NCI-H1092 treated with DMSO at 0.1 percent for 48 hours (cell line): ENCODE measurements around the gene MYO1F.

Experiments used
- DNase-seq: peaks from one replicate; lab custom pipeline; 2025; lab: John Stamatoyannopoulos, UW

The MYO1F gene

GRCh38 chr19:8491574-8491973, 85.7 kb downstream of the MYO1F start:
- no peak for DNase-seq

- DNase-seq = no peak
Observed at GRCh38 chr19:8490873-8491272, 86.4 kb downstream of the MYO1F start.

- no peak for DNase-seq
Observed at GRCh38 chr19:8490395-8490760, 86.9 kb downstream of the MYO1F start.

GRCh38 chr19:8489561-8490394, 87.5 kb downstream of the MYO1F start:
- no peak for DNase-seq

- no peak for DNase-seq
Observed at GRCh38 chr19:8488365-8488764, 88.9 kb downstream of the MYO1F start.

GRCh38 chr19:8487137-8487851, 89.9 kb downstream of the MYO1F start:
- no peak for DNase-seq

- no peak for DNase-seq
Observed at GRCh38 chr19:8486661-8487136, 90.5 kb downstream of the MYO1F start.

GRCh38 chr19:8485561-8486371, 91.5 kb downstream of the MYO1F start:
- DNase-seq = no peak

- no peak for DNase-seq
Observed at GRCh38 chr19:8484331-8484894, 92.8 kb downstream of the MYO1F start.

GRCh38 chr19:8483165-8483564, 94.1 kb downstream of the MYO1F start:
- DNase-seq = no peak

GRCh38 chr19:8482696-8483095, 94.5 kb downstream of the MYO1F start:
- no peak for DNase-seq

GRCh38 chr19:8481616-8482015, 95.6 kb downstream of the MYO1F start:
- DNase-seq = no peak

- DNase-seq = no peak
Observed at GRCh38 chr19:8481201-8481600, 96.0 kb downstream of the MYO1F start.

- no peak for DNase-seq
Observed at GRCh38 chr19:8478598-8478997, 98.6 kb downstream of the MYO1F start.

- no peak for DNase-seq
Observed at GRCh38 chr19:8477889-8478288, 99.4 kb downstream of the MYO1F start.

- no peak for DNase-seq
Observed at GRCh38 chr19:8476524-8476923, 100.7 kb downstream of the MYO1F start.

GRCh38 chr19:8475005-8475404, 102.2 kb downstream of the MYO1F start:
- DNase-seq = no peak

GRCh38 chr19:8473648-8474476, 103.4 kb downstream of the MYO1F start:
- DNase-seq = no peak
